ENCODE data around the gene ABCC4. TPM values are rescaled to one million over a fixed set of nuclear protein-coding genes. Genes with fewer than 3 reads are reported as not detected.
A peak's percentile ranks its signal among the peaks of the same experiment; 100 is the strongest.

Gene ABCC4
- total RNA-seq, 1 experiment from 2014 or later = 25.7 TPM

- Histone ChIP-seq H3K36me3 (peaks cover 5% of the 10 kb centered on the region; the same call in 1 of the 2 replicates), H3K4me1 (no peaks in the 10 kb centered on the region), H3K27me3 (no peaks in the 10 kb centered on the region), H3K27ac (no peak overlapping the region), H3K9me3 (replicated peaks) (no peaks in the 10 kb centered on the region), H3K4me3 (no peak overlapping the region)
- DNase-seq = no peak
Observed at GRCh38 chr13:95025116-95025515, 276.1 kb downstream of the ABCC4 start.

GRCh38 chr13:95023405-95023804 is 277.8 kb downstream of the ABCC4 start:
- Histone ChIP-seq H3K27ac (no peak overlapping the region), H3K4me1 (no peaks in the 10 kb centered on the region), H3K27me3 (no peaks in the 10 kb centered on the region), H3K9me3 (replicated peaks) (no peaks in the 10 kb centered on the region), H3K4me3 (no peak overlapping the region), H3K36me3 (peaks cover 7% of the 10 kb centered on the region)
- DNase-seq = peak in 1 of 2 experiments; percentile 2

- Histone ChIP-seq H3K27me3 (no peaks in the 10 kb centered on the region), H3K27ac (no peak overlapping the region), H3K9me3 (replicated peaks) (no peaks in the 10 kb centered on the region), H3K36me3 (peaks cover 7% of the 10 kb centered on the region), H3K4me3 (no peak overlapping the region), H3K4me1 (no peaks in the 10 kb centered on the region)
- no peak for DNase-seq
Observed at GRCh38 chr13:95020298-95020987, 280.8 kb downstream of the ABCC4 start.

- Histone ChIP-seq H3K27me3 (no peaks in the 10 kb centered on the region), H3K27ac (no peak overlapping the region), H3K36me3 (peaks cover 7% of the 10 kb centered on the region), H3K4me3 (no peak overlapping the region), H3K4me1 (no peaks in the 10 kb centered on the region), H3K9me3 (replicated peaks) (no peaks in the 10 kb centered on the region)
- no peak for DNase-seq
Observed at GRCh38 chr13:95019886-95020285, 281.4 kb downstream of the ABCC4 start.

- Histone ChIP-seq H3K4me3 (no peak overlapping the region), H3K9me3 (replicated peaks) (no peaks in the 10 kb centered on the region), H3K27me3 (no peaks in the 10 kb centered on the region), H3K4me1 (peaks cover 8% of the 10 kb centered on the region), H3K36me3 (no peaks in the 10 kb centered on the region), H3K27ac (no peak overlapping the region)
- peak in 1 of 2 experiments; percentile 3 for DNase-seq
Observed at GRCh38 chr13:95007322-95007721, 293.9 kb downstream of the ABCC4 start.

- Histone ChIP-seq H3K27me3 (no peaks in the 10 kb centered on the region), H3K4me1 (peaks cover 8% of the 10 kb centered on the region), H3K36me3 (no peaks in the 10 kb centered on the region), H3K9me3 (replicated peaks) (no peaks in the 10 kb centered on the region), H3K4me3 (no peak overlapping the region), H3K27ac (no peak overlapping the region)
- no peak for DNase-seq
Observed at GRCh38 chr13:95005300-95005699, 296.0 kb downstream of the ABCC4 start.

GRCh38 chr13:95003019-95003813 is 298.0 kb downstream of the ABCC4 start:
- H3K4me1 ChIP-seq = peaks cover 8% of the 10 kb centered on the region
- no peak overlapping the region for H3K4me3 ChIP-seq
- H3K27me3 ChIP-seq = no peaks in the 10 kb centered on the region
- H3K27ac ChIP-seq = no peak overlapping the region
- no peaks in the 10 kb centered on the region for H3K9me3 ChIP-seq (replicated peaks)
- no peaks in the 10 kb centered on the region for H3K36me3 ChIP-seq
- peak; percentile 7 to 58 for DNase-seq

GRCh38 chr13:95002126-95002525 is 299.1 kb downstream of the ABCC4 start:
- H3K27ac ChIP-seq = no peak overlapping the region
- H3K9me3 ChIP-seq (replicated peaks) = no peaks in the 10 kb centered on the region
- H3K36me3 ChIP-seq = no peaks in the 10 kb centered on the region
- H3K4me1 ChIP-seq = peaks cover 8% of the 10 kb centered on the region
- no peak for DNase-seq
- H3K27me3 ChIP-seq = no peaks in the 10 kb centered on the region
- no peak overlapping the region for H3K4me3 ChIP-seq

- Histone ChIP-seq H3K27ac (no peak overlapping the region), H3K27me3 (no peaks in the 10 kb centered on the region), H3K4me1 (peaks cover 8% of the 10 kb centered on the region), H3K36me3 (no peaks in the 10 kb centered on the region), H3K9me3 (replicated peaks) (no peaks in the 10 kb centered on the region), H3K4me3 (no peak overlapping the region)
- no peak for DNase-seq
Observed at GRCh38 chr13:94999871-95000270, 301.4 kb downstream of the ABCC4 start.

GRCh38 chr13:94997126-94997525 is 304.1 kb downstream of the ABCC4 start:
- Histone ChIP-seq H3K9me3 (replicated peaks) (no peaks in the 10 kb centered on the region), H3K27ac (no peak overlapping the region), H3K4me3 (no peak overlapping the region), H3K27me3 (no peaks in the 10 kb centered on the region), H3K36me3 (no peaks in the 10 kb centered on the region), H3K4me1 (no peaks in the 10 kb centered on the region)
- DNase-seq = no peak

- no peak overlapping the region for H3K27ac ChIP-seq
- H3K4me3 ChIP-seq = no peak overlapping the region
- no peaks in the 10 kb centered on the region for H3K27me3 ChIP-seq
- H3K9me3 ChIP-seq (replicated peaks) = no peaks in the 10 kb centered on the region
- no peaks in the 10 kb centered on the region for H3K36me3 ChIP-seq
- H3K4me1 ChIP-seq = no peaks in the 10 kb centered on the region
- no peak for DNase-seq
Observed at GRCh38 chr13:94996445-94996844, 304.8 kb downstream of the ABCC4 start.

GRCh38 chr13:94994506-94994905 is 306.7 kb downstream of the ABCC4 start:
- Histone ChIP-seq H3K4me1 (no peaks in the 10 kb centered on the region), H3K36me3 (no peaks in the 10 kb centered on the region), H3K4me3 (no peak overlapping the region), H3K9me3 (replicated peaks) (no peaks in the 10 kb centered on the region), H3K27ac (no peak overlapping the region), H3K27me3 (no peaks in the 10 kb centered on the region)
- no peak for DNase-seq

- no peak overlapping the region for H3K27ac ChIP-seq
- no peak for DNase-seq
- H3K9me3 ChIP-seq (replicated peaks) = no peaks in the 10 kb centered on the region
- no peaks in the 10 kb centered on the region for H3K27me3 ChIP-seq
- no peaks in the 10 kb centered on the region for H3K36me3 ChIP-seq
- no peaks in the 10 kb centered on the region for H3K4me1 ChIP-seq
- no peak overlapping the region for H3K4me3 ChIP-seq
Observed at GRCh38 chr13:94993616-94994015, 307.6 kb downstream of the ABCC4 start.

GRCh38 chr13:94992036-94992960 is 309.0 kb downstream of the ABCC4 start:
- no peaks in the 10 kb centered on the region for H3K4me1 ChIP-seq
- no peaks in the 10 kb centered on the region for H3K27me3 ChIP-seq
- H3K36me3 ChIP-seq = no peaks in the 10 kb centered on the region
- H3K9me3 ChIP-seq (replicated peaks) = no peaks in the 10 kb centered on the region
- no peak for DNase-seq
- H3K27ac ChIP-seq = no peak overlapping the region
- H3K4me3 ChIP-seq = no peak overlapping the region

GRCh38 chr13:94988654-94989053 is 312.6 kb downstream of the ABCC4 start:
- DNase-seq = no peak
- Histone ChIP-seq H3K27me3 (no peaks in the 10 kb centered on the region), H3K4me3 (no peak overlapping the region), H3K36me3 (no peaks in the 10 kb centered on the region), H3K27ac (no peak overlapping the region), H3K9me3 (replicated peaks) (no peaks in the 10 kb centered on the region), H3K4me1 (no peaks in the 10 kb centered on the region)

All from SJCRH30 (cell line).